Fibroblast of lung (primary cell): ENCODE results near the gene TRIM16. TPM values are rescaled to one million over a fixed set of nuclear protein-coding genes. Genes with fewer than 3 reads are reported as not detected.

Experiments
- DNase-seq, 2 donors: peaks; one replicate each; pipeline versions ENCODE4 v3.0.0 to v3.0.0-alpha.2; 2010; ENCODE audit warnings: low read depth in 2 of 2
- H2AFZ ChIP-seq: 2 replicates; pipeline ENCODE4 v1.5.1; 2012; ENCODE audit warnings: low read length, control low read depth, inconsistent platforms
- H3K27ac ChIP-seq: 2 replicates; pipeline ENCODE4 v1.5.1; 2011; ENCODE audit warnings: low read length, control low read depth; ENCODE audit not compliant: insufficient read depth
- H3K27me3 ChIP-seq: 2 replicates; pipeline ENCODE4 v1.5.1; 2011; ENCODE audit warnings: mild to moderate bottlenecking, low read length; ENCODE audit not compliant: control insufficient read depth, insufficient read depth
- H3K36me3 ChIP-seq: 2 replicates; pipeline ENCODE4 v1.5.1; 2011; ENCODE audit warnings: low read length; ENCODE audit not compliant: control insufficient read depth, insufficient read depth
- H3K4me1 ChIP-seq: 2 replicates; pipeline ENCODE4 v1.5.1; 2011; ENCODE audit warnings: low read length; ENCODE audit not compliant: control insufficient read depth, insufficient read depth; ENCODE audit errors: extremely low read depth
- H3K4me2 ChIP-seq: 2 replicates; pipeline ENCODE4 v1.5.1; 2011; ENCODE audit warnings: low read length, control low read depth; ENCODE audit not compliant: insufficient read depth; ENCODE audit errors: extremely low read depth
- H3K4me3 ChIP-seq, 4 experiments: fragments of 200-600 bp in 1 of 4; sonication (generic) in 1 of 4; replicated peaks in 1 of 4; 2 replicates each; pipeline ENCODE4 v1.5.1; 2011 to 2016; ENCODE audit warnings: low read length in 4 of 4, low read depth in 3 of 4, mild to moderate bottlenecking in 3 of 4, control low read depth in 2 of 4, inconsistent platforms in 1 of 4, mixed read lengths in 1 of 4; ENCODE audit not compliant: insufficient read depth in 1 of 4; ENCODE audit errors: control extremely low read depth in 1 of 4
- H3K79me2 ChIP-seq: 2 replicates; pipeline ENCODE4 v1.5.1; 2012; ENCODE audit warnings: mild to moderate bottlenecking, low read length, inconsistent platforms; ENCODE audit not compliant: control insufficient read depth, insufficient read depth
- H3K9ac ChIP-seq: 2 replicates; pipeline ENCODE4 v1.5.1; 2011; ENCODE audit warnings: mild to moderate bottlenecking, low read length, control low read depth; ENCODE audit not compliant: insufficient read depth
- H3K9me3 ChIP-seq: 2 replicates; pipeline ENCODE4 v1.5.1; 2012; ENCODE audit warnings: low read depth, low read length; ENCODE audit not compliant: control insufficient read depth, insufficient read depth
- H4K20me1 ChIP-seq: 2 replicates; pipeline ENCODE4 v1.5.1; 2011; ENCODE audit warnings: low read length; ENCODE audit not compliant: control insufficient read depth, insufficient read depth; ENCODE audit errors: extremely low read depth
- CTCF ChIP-seq, 2 donors: IDR thresholded peaks in 1 of 2; conservative IDR thresholded peaks in 1 of 2; 1 replicate in 1 of 2; 2 replicates in 1 of 2; pipeline ENCODE4 v1.5.1; 2011 to 2012; ENCODE audit warnings: low read length in 2 of 2, control low read depth in 1 of 2, inconsistent platforms in 1 of 2, low read depth in 1 of 2, mild to moderate bottlenecking in 1 of 2
- EZH2 ChIP-seq: IDR thresholded peaks from 2 replicates; pipeline ENCODE4 v1.5.1; 2012; ENCODE audit warnings: low read length, control low read depth, mild to moderate bottlenecking; ENCODE audit errors: missing control alignments
- polyA plus RNA-seq, 2 donors: library from polyadenylated mRNA; depleted of rRNA in 1 of 2; stranded (reverse) in 1 of 2; unstranded in 1 of 2; fragments of >200 nt; gene quantifications; 2 replicates each; pipeline ENCODE4 v1.2.1, GENCODE V29; 2011 to 2012; ENCODE audit warnings: missing spikeins in 1 of 2
- total RNA-seq: library from RNA; depleted of rRNA; stranded (reverse); fragments of >200 nt; gene quantifications from 2 replicates; pipeline ENCODE4 v1.2.1, GENCODE V29; 2014

TRIM16 gene
- total and polyA plus RNA-seq, 2 donors (not counting 1 experiment from before 2014, with no cell fraction given): 21.0 to 63.1 TPM

GRCh38 chr17:15663176-15663575 is 20.9 kb downstream of the TRIM16 start:
- no peak overlapping the region for H3K27ac ChIP-seq
- H4K20me1 ChIP-seq: no peaks in the 10 kb centered on the region
- no peak overlapping the region for H3K4me2 ChIP-seq
- H3K4me1 ChIP-seq: no peaks in the 10 kb centered on the region
- H3K27me3 ChIP-seq: no peaks in the 10 kb centered on the region
- no peaks in the 10 kb centered on the region for H3K9me3 ChIP-seq
- no peaks in the 10 kb centered on the region for H3K36me3 ChIP-seq
- no peaks in the 10 kb centered on the region for H3K79me2 ChIP-seq
- no peak overlapping the region for H3K4me3 ChIP-seq
- H2AFZ ChIP-seq: no peak overlapping the region
- TF ChIP-seq EZH2 (no peak), CTCF (conservative IDR thresholded peaks at IDR 0.05 in 1 of 2, IDR thresholded peaks at IDR 0.05 in 1 of 2; ENCODE audit: low read depth in 1 of 2, low read length in 2 of 2) (no peak)
- DNase-seq: no peak
- no peak overlapping the region for H3K9ac ChIP-seq

GRCh38 chr17:15662681-15663080 is 21.4 kb downstream of the TRIM16 start:
- Histone ChIP-seq H3K4me3 (no peak overlapping the region), H3K27me3 (no peaks in the 10 kb centered on the region), H3K4me2 (no peak overlapping the region), H3K79me2 (no peaks in the 10 kb centered on the region), H3K27ac (no peak overlapping the region), H4K20me1 (no peaks in the 10 kb centered on the region), H2AFZ (no peak overlapping the region), H3K9ac (no peak overlapping the region), H3K36me3 (no peaks in the 10 kb centered on the region), H3K9me3 (no peaks in the 10 kb centered on the region), H3K4me1 (no peaks in the 10 kb centered on the region)
- DNase-seq: peak in 1 of 2 donors; percentile 23
- TF ChIP-seq EZH2 (no peak), CTCF (conservative IDR thresholded peaks at IDR 0.05 in 1 of 2, IDR thresholded peaks at IDR 0.05 in 1 of 2; ENCODE audit: low read depth in 1 of 2, low read length in 2 of 2) (no peak)

GRCh38 chr17:15660077-15660476 is 24.0 kb downstream of the TRIM16 start:
- H3K27ac ChIP-seq: no peak overlapping the region
- no peak overlapping the region for H2AFZ ChIP-seq
- no peak overlapping the region for H3K4me2 ChIP-seq
- H3K79me2 ChIP-seq: no peaks in the 10 kb centered on the region
- no peak overlapping the region for H3K9ac ChIP-seq
- H3K4me3 ChIP-seq: no peak overlapping the region
- H4K20me1 ChIP-seq: no peaks in the 10 kb centered on the region
- no peaks in the 10 kb centered on the region for H3K27me3 ChIP-seq
- H3K36me3 ChIP-seq: no peaks in the 10 kb centered on the region
- DNase-seq: no peak
- H3K9me3 ChIP-seq: no peaks in the 10 kb centered on the region
- no peaks in the 10 kb centered on the region for H3K4me1 ChIP-seq
- TF ChIP-seq EZH2 (no peak), CTCF (conservative IDR thresholded peaks at IDR 0.05 in 1 of 2, IDR thresholded peaks at IDR 0.05 in 1 of 2; ENCODE audit: low read depth in 1 of 2, low read length in 2 of 2) (no peak)
